ENCODE measurements around the gene IDUA.

The IDUA gene

GRCh38 chr4:968621-969394 lies 18.0 kb upstream of the IDUA start:
- H3K4me1 ChIP-seq (ENCODE audit: low read length), result no peaks in the 10 kb centered on the region
- no peak overlapping the region for H2AFZ ChIP-seq (ENCODE audit: low read length)
- no peak overlapping the region for H3K4me3 ChIP-seq (ENCODE audit: low read length)
- no peaks in the 10 kb centered on the region for H3F3A ChIP-seq (ENCODE audit: insufficient read depth, low read length)
- no peak overlapping the region for H3K9ac ChIP-seq (ENCODE audit: low read length)
- no peak overlapping the region for H3K4me2 ChIP-seq (ENCODE audit: low read depth, low read length)
- H3K9me2 ChIP-seq (replicated peaks; ENCODE audit: insufficient read depth, low read length), result no peaks in the 10 kb centered on the region
- TF ChIP-seq EZH2 (optimal IDR thresholded peaks at IDR 0.05; ENCODE audit: low read depth, low read length) (no peak), CTCF (IDR thresholded peaks at IDR 0.05; ENCODE audit: low read length) (no peak), EZH2phosphoT487 (IDR thresholded peaks at IDR 0.05; ENCODE audit: low read length) (no peak)
- H3K36me3 ChIP-seq (replicated peaks; ENCODE audit: insufficient read depth, low read length), result no peaks in the 10 kb centered on the region
- no peak overlapping the region for H3K27ac ChIP-seq (ENCODE audit: low read length)
- no peak for DNase-seq
- no peaks in the 10 kb centered on the region for H3K79me2 ChIP-seq (ENCODE audit: low read length)
- no peaks in the 10 kb centered on the region for H3K9me3 ChIP-seq (replicated peaks; ENCODE audit: insufficient read depth, low read length)
- H4K20me1 ChIP-seq (ENCODE audit: insufficient read depth, low read length), result no peaks in the 10 kb centered on the region
- H3K27me3 ChIP-seq (replicated peaks; ENCODE audit: insufficient read depth, low read length), result no peaks in the 10 kb centered on the region

GRCh38 chr4:970046-970745 lies 16.6 kb upstream of the IDUA start:
- no peaks in the 10 kb centered on the region for H3K27me3 ChIP-seq (replicated peaks; ENCODE audit: insufficient read depth, low read length)
- H3F3A ChIP-seq (ENCODE audit: insufficient read depth, low read length), result no peaks in the 10 kb centered on the region
- H3K4me1 ChIP-seq (ENCODE audit: low read length), result no peaks in the 10 kb centered on the region
- no peak overlapping the region for H3K27ac ChIP-seq (ENCODE audit: low read length)
- TF ChIP-seq EZH2phosphoT487 (IDR thresholded peaks at IDR 0.05; ENCODE audit: low read length), result no peak
- TF ChIP-seq CTCF (IDR thresholded peaks at IDR 0.05; ENCODE audit: low read length), result no peak
- TF ChIP-seq EZH2 (optimal IDR thresholded peaks at IDR 0.05; ENCODE audit: low read depth, low read length), result no peak
- DNase-seq, result no peak
- no peaks in the 10 kb centered on the region for H3K9me3 ChIP-seq (replicated peaks; ENCODE audit: insufficient read depth, low read length)
- no peak overlapping the region for H3K4me2 ChIP-seq (ENCODE audit: low read depth, low read length)
- no peaks in the 10 kb centered on the region for H3K36me3 ChIP-seq (replicated peaks; ENCODE audit: insufficient read depth, low read length)
- H3K9ac ChIP-seq (ENCODE audit: low read length), result no peak overlapping the region
- no peak overlapping the region for H3K4me3 ChIP-seq (ENCODE audit: low read length)
- no peaks in the 10 kb centered on the region for H3K79me2 ChIP-seq (ENCODE audit: low read length)
- H4K20me1 ChIP-seq (ENCODE audit: insufficient read depth, low read length), result no peaks in the 10 kb centered on the region
- no peak overlapping the region for H2AFZ ChIP-seq (ENCODE audit: low read length)
- H3K9me2 ChIP-seq (replicated peaks; ENCODE audit: insufficient read depth, low read length), result no peaks in the 10 kb centered on the region

- H3K79me2 ChIP-seq (ENCODE audit: low read length), result no peaks in the 10 kb centered on the region
- no peak overlapping the region for H2AFZ ChIP-seq (ENCODE audit: low read length)
- no peaks in the 10 kb centered on the region for H4K20me1 ChIP-seq (ENCODE audit: insufficient read depth, low read length)
- DNase-seq, result no peak
- no peaks in the 10 kb centered on the region for H3K27me3 ChIP-seq (replicated peaks; ENCODE audit: insufficient read depth, low read length)
- H3K4me3 ChIP-seq (ENCODE audit: low read length), result no peak overlapping the region
- H3K4me2 ChIP-seq (ENCODE audit: low read depth, low read length), result no peak overlapping the region
- H3K9me3 ChIP-seq (replicated peaks; ENCODE audit: insufficient read depth, low read length), result no peaks in the 10 kb centered on the region
- H3K36me3 ChIP-seq (replicated peaks; ENCODE audit: insufficient read depth, low read length), result no peaks in the 10 kb centered on the region
- TF ChIP-seq EZH2phosphoT487 (IDR thresholded peaks at IDR 0.05; ENCODE audit: low read length) (no peak), CTCF (IDR thresholded peaks at IDR 0.05; ENCODE audit: low read length) (no peak), EZH2 (optimal IDR thresholded peaks at IDR 0.05; ENCODE audit: low read depth, low read length) (no peak)
- H3F3A ChIP-seq (ENCODE audit: insufficient read depth, low read length), result no peaks in the 10 kb centered on the region
- no peaks in the 10 kb centered on the region for H3K4me1 ChIP-seq (ENCODE audit: low read length)
- no peak overlapping the region for H3K9ac ChIP-seq (ENCODE audit: low read length)
- no peak overlapping the region for H3K27ac ChIP-seq (ENCODE audit: low read length)
- no peaks in the 10 kb centered on the region for H3K9me2 ChIP-seq (replicated peaks; ENCODE audit: insufficient read depth, low read length)
Observed at GRCh38 chr4:970854-971520, 15.9 kb upstream of the IDUA start.
